ENCODE results near the gene ZMIZ1.

DNA sequence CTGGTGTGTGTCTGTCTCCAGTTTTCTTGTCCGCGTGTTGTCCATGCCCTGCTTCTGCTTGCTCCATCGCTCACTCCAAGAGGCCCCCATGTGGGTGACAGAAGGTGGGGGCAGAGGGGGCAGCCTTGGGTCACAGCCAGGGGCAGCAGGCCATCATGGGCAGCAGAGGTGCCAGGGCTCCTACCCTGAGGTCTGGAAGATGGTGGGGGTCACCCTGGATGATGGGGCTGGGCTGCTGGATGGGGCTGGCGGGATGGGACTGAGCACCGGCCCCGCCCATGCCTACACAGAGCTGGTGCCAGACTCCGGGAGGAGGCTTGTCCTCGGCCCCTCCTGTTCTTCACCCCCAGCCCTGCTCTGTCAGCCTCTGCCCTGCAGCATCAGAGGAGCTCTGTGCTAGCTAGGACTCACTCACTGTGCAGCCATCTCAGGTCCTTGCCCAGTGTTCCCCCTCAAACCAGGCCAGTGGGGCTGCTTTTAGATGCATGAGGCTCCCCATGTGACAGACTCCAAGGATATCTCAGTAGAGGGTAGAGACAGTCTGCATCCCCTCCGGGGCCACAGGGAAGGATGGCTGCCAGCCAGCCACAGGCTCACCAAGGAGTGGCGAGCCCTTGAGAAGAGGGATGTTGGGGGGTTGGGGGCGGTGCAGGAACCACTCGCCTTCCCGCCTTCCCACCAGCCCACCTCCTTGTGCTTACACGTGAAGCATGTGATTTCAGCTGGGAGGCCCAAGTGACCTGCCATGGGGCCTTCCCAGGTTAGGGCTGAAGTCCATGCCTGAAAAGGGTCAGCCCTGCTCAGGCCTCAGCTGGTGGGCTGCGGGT, 243.0 kb downstream of the ZMIZ1 start:
- no peak for TF ChIP-seq CTCF (conservative IDR thresholded peaks at IDR 0.05; ENCODE audit: low read length)
- TF ChIP-seq EZH2phosphoT487 (IDR thresholded peaks at IDR 0.05; ENCODE audit: borderline replicate concordance) = no peak

Data from Loucy (cell line).